ENCODE results near the gene DPP6. TPM values are rescaled to one million over a fixed set of nuclear protein-coding genes. Genes with fewer than 3 reads are reported as not detected.

DPP6 gene
- total and polyA plus RNA-seq, 9 of the 15 experiments (the other 6 are each of a cell fraction or from before 2014, with no cell fraction given): not detected

DNA sequence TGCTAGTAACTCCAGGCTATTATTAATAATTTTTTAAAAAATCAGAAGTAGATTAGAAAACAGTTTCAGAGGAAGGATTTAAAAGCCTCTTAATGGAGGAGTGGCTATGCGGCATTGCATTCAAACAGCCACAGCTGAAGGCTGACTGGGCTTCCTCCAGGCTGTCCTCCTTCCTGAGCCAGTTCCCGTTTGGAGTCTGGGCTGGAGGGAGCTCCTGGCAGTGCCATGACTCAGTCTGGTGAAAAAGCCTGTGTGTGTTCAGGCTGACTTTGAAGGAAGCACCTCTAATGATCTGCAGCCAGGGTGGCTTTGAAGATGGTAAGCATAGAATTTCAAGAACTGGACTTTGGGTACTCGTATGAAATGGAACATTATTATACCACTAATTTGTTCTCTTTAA, 134.6 kb downstream of the DPP6 start:
- Histone ChIP-seq H3K9me3 (replicated peaks; ENCODE audit: control insufficient read depth, insufficient read depth, low read depth, low read length) (no peaks in the 10 kb centered on the region), H3K27me3 (ENCODE audit: control insufficient read depth in 2 of 2, insufficient read depth in 2 of 2, low read length in 2 of 2) (peaks cover 2 to 17% of the 10 kb centered on the region in 2 experiments; a peak in 2 of 5 replicates), H3K4me1 (replicated peaks in 1 of 2; ENCODE audit: control insufficient read depth in 2 of 2, insufficient read depth in 2 of 2, low read length in 2 of 2) (no peaks in the 10 kb centered on the region), H3K9me1 (ENCODE audit: control insufficient read depth, insufficient read depth, low read length) (no peaks in the 10 kb centered on the region), H3K4me2 (ENCODE audit: insufficient read depth, low read length) (no peak overlapping the region), H3K36me3 (ENCODE audit: control insufficient read depth, insufficient read depth, low read length) (no peaks in the 10 kb centered on the region), H3K4me3 (no peak overlapping the region), H3K9ac (ENCODE audit: insufficient read depth in 1 of 2, low read depth in 2 of 2, low read length in 2 of 2) (no peak overlapping the region), H3K79me2 (ENCODE audit: control insufficient read depth, insufficient read depth, low read length) (no peaks in the 10 kb centered on the region), H3K27ac (ENCODE audit: extremely low read depth, low read depth, low read length) (no peak overlapping the region), H2AFZ (ENCODE audit: low read depth, low read length) (no peak overlapping the region), H4K20me1 (replicated peaks; ENCODE audit: control insufficient read depth, insufficient read depth, low read length) (no peaks in the 10 kb centered on the region)
- FAIRE-seq: no peak
- CTCF ChIA-PET (ENCODE audit: low intra/inter-chr PET ratio): no interaction called here
- no TSS peak for BruUV-seq (replicated peaks)
- in situ Hi-C loops (cut with MboI): no loop called here
- DNase-seq (ENCODE audit: extremely low read depth in 1 of 4, low spot score in 3 of 4): no peak
- no peak for TF ChIP-seq EZH2 (IDR thresholded peaks at IDR 0.05; ENCODE audit: borderline replicate concordance, low read depth, low read length)
- POLR2A ChIA-PET: no interaction called here
- no peak for ATAC-seq
- 2% methylated on average over 3 of the region's 3 CpGs for WGBS (ENCODE audit: insufficient coverage, low coverage, missing lambda C conversion rate)
- intact Hi-C loops (cut with micrococcal nuclease): no loop called here

DNA sequence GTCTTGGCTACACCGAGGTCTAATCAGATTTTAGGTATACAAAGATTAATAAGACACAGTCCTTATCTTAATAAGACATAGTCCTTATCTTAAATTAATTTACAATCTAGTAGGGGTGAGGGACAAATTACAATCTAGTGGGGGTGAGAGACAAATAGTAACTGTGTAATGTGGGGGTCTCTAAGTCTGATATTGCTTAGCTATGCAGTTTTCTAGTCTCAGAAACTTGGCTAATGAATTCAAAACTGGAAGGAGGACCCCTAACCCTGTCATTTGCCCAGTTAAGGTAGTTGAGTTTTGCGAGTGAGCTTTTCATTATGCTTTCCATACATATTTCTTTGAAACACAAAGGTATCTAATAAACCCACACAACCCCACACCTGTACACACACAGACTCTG, 136.1 kb downstream of the DPP6 start:
- H3K79me2 ChIP-seq (ENCODE audit: control insufficient read depth, insufficient read depth, low read length): no peaks in the 10 kb centered on the region
- ATAC-seq (no peak), FAIRE-seq (no peak), DNase-seq (ENCODE audit: extremely low read depth in 1 of 4, low spot score in 3 of 4) (no peak)
- H3K27ac ChIP-seq (ENCODE audit: extremely low read depth, low read depth, low read length): no peak overlapping the region
- intact Hi-C loops (cut with micrococcal nuclease) (no loop called here), in situ Hi-C loops (cut with MboI) (no loop called here)
- H3K9me1 ChIP-seq (ENCODE audit: control insufficient read depth, insufficient read depth, low read length): no peaks in the 10 kb centered on the region
- H3K4me1 ChIP-seq (replicated peaks in 1 of 2; ENCODE audit: control insufficient read depth in 2 of 2, insufficient read depth in 2 of 2, low read length in 2 of 2): no peaks in the 10 kb centered on the region
- WGBS (ENCODE audit: insufficient coverage, low coverage, missing lambda C conversion rate): 0% methylated on average over 2 of the region's 2 CpGs
- H3K27me3 ChIP-seq (ENCODE audit: control insufficient read depth in 2 of 2, insufficient read depth in 2 of 2, low read length in 2 of 2): peaks cover 2 to 10% of the 10 kb centered on the region in 2 experiments; a peak in 1 of 5 replicates
- no peaks in the 10 kb centered on the region for H3K9me3 ChIP-seq (replicated peaks; ENCODE audit: control insufficient read depth, insufficient read depth, low read depth, low read length)
- no peak overlapping the region for H2AFZ ChIP-seq (ENCODE audit: low read depth, low read length)
- BruUV-seq (replicated peaks): no TSS peak
- ChIA-PET CTCF (ENCODE audit: low intra/inter-chr PET ratio) (no interaction called here), POLR2A (no interaction called here)
- H3K36me3 ChIP-seq (ENCODE audit: control insufficient read depth, insufficient read depth, low read length): no peaks in the 10 kb centered on the region
- no peaks in the 10 kb centered on the region for H4K20me1 ChIP-seq (replicated peaks; ENCODE audit: control insufficient read depth, insufficient read depth, low read length)
- no peak overlapping the region for H3K4me2 ChIP-seq (ENCODE audit: insufficient read depth, low read length)
- no peak overlapping the region for H3K4me3 ChIP-seq
- TF ChIP-seq, protein P1, sequence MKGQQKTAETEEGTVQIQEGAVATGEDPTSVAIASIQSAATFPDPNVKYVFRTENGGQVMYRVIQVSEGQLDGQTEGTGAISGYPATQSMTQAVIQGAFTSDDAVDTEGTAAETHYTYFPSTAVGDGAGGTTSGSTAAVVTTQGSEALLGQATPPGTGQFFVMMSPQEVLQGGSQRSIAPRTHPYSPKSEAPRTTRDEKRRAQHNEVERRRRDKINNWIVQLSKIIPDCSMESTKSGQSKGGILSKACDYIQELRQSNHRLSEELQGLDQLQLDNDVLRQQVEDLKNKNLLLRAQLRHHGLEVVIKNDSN (CRISPR knock-in tag; IDR thresholded peaks at IDR 0.05): no peak
- TF ChIP-seq ILK (tag; IDR thresholded peaks at IDR 0.05; ENCODE audit: borderline replicate concordance, low read depth) (no peak), PHF8 (IDR thresholded peaks at IDR 0.05; ENCODE audit: borderline replicate concordance, low read length) (no peak), HMG20B (CRISPR knock-in tag; IDR thresholded peaks at IDR 0.05) (no peak), MAFF (IDR thresholded peaks at IDR 0.05; ENCODE audit: low read length) (peak; percentile 73), ZNF316 (IDR thresholded peaks at IDR 0.05) (peak; percentile 32; the same call in 1 of the 2 replicates), ZBTB7A (IDR thresholded peaks at IDR 0.05; ENCODE audit: borderline replicate concordance, control insufficient read depth, low read depth, low read length) (no peak), C11orf30 (IDR thresholded peaks at IDR 0.05; ENCODE audit: low read depth) (peak; percentile 8; the same call in 1 of the 2 replicates), KLF6 (CRISPR knock-in tag; IDR thresholded peaks at IDR 0.05; ENCODE audit: borderline replicate concordance) (no peak), MAFG (tag; conservative IDR thresholded peaks at IDR 0.05) (0 out of 2 replicates have a peak, but pooled peaks have one; percentile 9), MAFK (IDR thresholded peaks at IDR 0.05; ENCODE audit: low read length) (peak; percentile 62), SMAD3 (CRISPR knock-in tag; conservative IDR thresholded peaks at IDR 0.05) (no peak), ZBTB17 (CRISPR knock-in tag; IDR thresholded peaks at IDR 0.05) (no peak)
- no peak overlapping the region for H3K9ac ChIP-seq (ENCODE audit: insufficient read depth in 1 of 2, low read depth in 2 of 2, low read length in 2 of 2)
